D721Med (cell line): ENCODE data around the gene TTC33.
"Not testable (repeated sequence)": the region's sequence is repeated elsewhere in the genome, so short reads cannot be mapped to it uniquely, and the experiment has no call there.

ENCODE experiments used
- DNase-seq: peaks from one replicate; pipeline ENCODE4 v3.0.0; 2011; ENCODE audit warnings: low spot score; ENCODE audit not compliant: insufficient read length
- FAIRE-seq: peaks from 2 replicates; lab custom pipeline; 2011; peaks lifted over from hg19 to GRCh38; lab: Jason Lieb, UNC
- CTCF ChIP-seq: IDR thresholded peaks from 2 replicates; pipeline ENCODE4 v1.5.1; 2012; ENCODE audit warnings: mild to moderate bottlenecking, control low read depth; ENCODE audit not compliant: insufficient read depth; ENCODE audit errors: missing control alignments

TTC33 gene

GRCh38 chr5:40796487-40796889 is 40.7 kb upstream of the TTC33 start:
- no peak for TF ChIP-seq CTCF
- FAIRE-seq (no peak), DNase-seq (no peak)

- FAIRE-seq, DNase-seq: not testable (repeated sequence)
Observed at GRCh38 chr5:40794877-40795276, 39.1 kb upstream of the TTC33 start.

- not testable (repeated sequence) for DNase-seq, FAIRE-seq
Observed at GRCh38 chr5:40794340-40794739, 38.6 kb upstream of the TTC33 start.

- FAIRE-seq, DNase-seq: not testable (repeated sequence)
Observed at GRCh38 chr5:40792691-40793090, 36.9 kb upstream of the TTC33 start.

- TF ChIP-seq CTCF = no peak
- DNase-seq (no peak), FAIRE-seq (no peak)
Observed at GRCh38 chr5:40791715-40792139, 36.0 kb upstream of the TTC33 start.

GRCh38 chr5:40790947-40791593 is 35.3 kb upstream of the TTC33 start:
- FAIRE-seq = no peak
- TF ChIP-seq CTCF = no peak
- no peak for DNase-seq

- not testable (repeated sequence) for DNase-seq, FAIRE-seq
Observed at GRCh38 chr5:40788941-40789340, 33.2 kb upstream of the TTC33 start.

- no peak for DNase-seq
- no peak for TF ChIP-seq CTCF
- FAIRE-seq = no peak
Observed at GRCh38 chr5:40787986-40788385, 32.2 kb upstream of the TTC33 start.

- FAIRE-seq, DNase-seq: not testable (repeated sequence)
Observed at GRCh38 chr5:40786664-40787063, 30.9 kb upstream of the TTC33 start.

- no peak for TF ChIP-seq CTCF
- DNase-seq (no peak), FAIRE-seq (no peak)
Observed at GRCh38 chr5:40784916-40785315, 29.2 kb upstream of the TTC33 start.
